ENCODE data around the gene ZBTB7C.

GRCh38 chr18:48404716-48405507, 4.3 kb downstream of the ZBTB7C start:
- TF ChIP-seq POLR2A (IDR thresholded peaks at IDR 0.05; ENCODE audit: low read depth, low read length) (no peak), TAF1 (IDR thresholded peaks at IDR 0.05; ENCODE audit: low read depth, low read length) (no peak)

All from GM12891 (cell line).